A673 (cell line): ENCODE measurements around the gene CD302. TPM values are rescaled to one million over a fixed set of nuclear protein-coding genes. Genes with fewer than 3 reads are reported as not detected.

Source experiments
- BruUV-seq: library from RNA; stranded (reverse); fragments of 400-500 nt; replicated peaks from 2 replicates; lab custom pipeline; 2021; lab: Mats Ljungman, UMichigan
- CTCF ChIA-PET: fragments of 300-600 bp; sonication (Branson Sonifier 250); formaldehyde crosslinking; loops from one replicate; lab custom pipeline; 2022; ENCODE audit warnings: antibody characterized with exemption; lab: Charles Lee
- POLR2A ChIA-PET: fragments of 300-600 bp; sonication (Branson Sonifier 250); formaldehyde crosslinking; loops from one replicate; lab custom pipeline; 2022; ENCODE audit warnings: antibody characterized with exemption; ENCODE audit not compliant: low non-redundant PET; lab: Charles Lee
- DNase-seq: peaks from one replicate; pipeline ENCODE4 v3.0.0-alpha.2; 2015; ENCODE audit warnings: low spot score
- H3K27ac ChIP-seq: fragments of 200-600 bp; sonication (generic); 2 replicates; pipeline ENCODE4 v1.5.1; 2016; ENCODE audit warnings: mixed run types, low read depth, mild to moderate bottlenecking, mixed read lengths, antibody characterized with exemption, low read length; ENCODE audit not compliant: poor library complexity, severe bottlenecking
- H3K27me3 ChIP-seq: fragments of 200-600 bp; sonication (generic); replicated peaks from 2 replicates; pipeline ENCODE4 v1.6.1; 2017; ENCODE audit warnings: mixed run types, low read depth, mild to moderate bottlenecking, mixed read lengths, antibody characterized with exemption, low read length; ENCODE audit not compliant: insufficient read depth, poor library complexity
- H3K36me3 ChIP-seq: fragments of 200-600 bp; sonication (generic); 2 replicates; pipeline ENCODE4 v1.6.1; 2016; ENCODE audit warnings: mixed run types, mild to moderate bottlenecking, mixed read lengths, antibody characterized with exemption, low read length; ENCODE audit not compliant: insufficient read depth, poor library complexity, severe bottlenecking
- H3K4me1 ChIP-seq: fragments of 200-600 bp; sonication (generic); 2 replicates; pipeline ENCODE4 v1.6.1; 2017; ENCODE audit warnings: mixed run types, mild to moderate bottlenecking, mixed read lengths, antibody characterized with exemption, low read length; ENCODE audit not compliant: insufficient read depth, poor library complexity, severe bottlenecking
- H3K4me3 ChIP-seq: fragments of 200-600 bp; sonication (generic); 2 replicates; pipeline ENCODE4 v1.5.1; 2016; ENCODE audit warnings: low read depth, mixed run types, mild to moderate bottlenecking, mixed read lengths, low read length; ENCODE audit not compliant: poor library complexity, severe bottlenecking
- H3K9me3 ChIP-seq: fragments of 200-600 bp; sonication (generic); 2 replicates; pipeline ENCODE4 v1.6.1; 2016; ENCODE audit warnings: mixed run types, low read depth, mild to moderate bottlenecking, mixed read lengths, antibody characterized with exemption, low read length; ENCODE audit not compliant: poor library complexity, severe bottlenecking
- EZH2 ChIP-seq: fragments of 200-600 bp; sonication (generic); IDR thresholded peaks from 2 replicates; pipeline ENCODE4 v1.6.1; 2017; ENCODE audit warnings: borderline replicate concordance, low read depth, mild to moderate bottlenecking, mixed read lengths, antibody characterized with exemption, low read length; ENCODE audit not compliant: poor library complexity, severe bottlenecking
- intact Hi-C: fragments of 100-400 bp; cut with micrococcal nuclease; formaldehyde crosslinking; loops from one replicate; pipeline ENCODE4 v1.10.0; 2022; ENCODE audit not compliant: unreplicated experiment
- total RNA-seq: library from RNA; stranded (reverse); gene quantifications from 2 replicates; pipeline ENCODE4 v1.2.3, GENCODE V29; 2021
- TF ChIP-seq, protein P1 (sequence below): fragments of 300-800, 200-600 bp; sonication (generic); conservative IDR thresholded peaks from 2 replicates; pipeline ENCODE4 v1.5.1; 2017; ENCODE audit warnings: low read depth, mild to moderate bottlenecking, antibody characterized with exemption, low read length, moderate library complexity, mixed read lengths

Gene CD302
- total RNA-seq, 1 experiment from 2014 or later: 0.24 TPM

DNA sequence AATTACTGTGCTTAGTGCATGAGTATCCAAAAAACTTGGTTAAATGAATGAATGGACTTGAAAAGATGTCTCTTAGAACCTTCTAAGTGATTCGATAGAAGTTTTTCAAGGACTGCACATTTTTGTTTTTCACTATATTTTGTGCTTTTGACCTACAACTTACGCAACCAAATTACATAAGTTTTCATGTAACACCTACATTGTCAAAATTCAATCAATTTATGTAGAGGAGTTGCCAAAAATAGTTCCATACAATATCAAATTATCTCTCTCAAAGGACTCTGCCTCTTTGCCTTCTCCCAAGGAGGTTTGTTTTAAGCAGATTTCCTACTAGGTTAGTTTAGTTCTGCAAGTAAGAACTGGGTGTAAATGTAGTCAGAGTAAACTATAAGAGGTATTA lies 75.4 kb downstream of the CD302 start:
- Histone ChIP-seq H3K4me1 (no peaks in the 10 kb centered on the region), H3K9me3 (peaks cover 7% of the 10 kb centered on the region), H3K4me3 (no peak overlapping the region), H3K27me3 (no peaks in the 10 kb centered on the region), H3K27ac (no peak overlapping the region), H3K36me3 (peaks cover 64% of the 10 kb centered on the region)
- ChIA-PET CTCF (no interaction called here), POLR2A (no interaction called here)
- DNase-seq: no peak
- TF ChIP-seq, protein P1, sequence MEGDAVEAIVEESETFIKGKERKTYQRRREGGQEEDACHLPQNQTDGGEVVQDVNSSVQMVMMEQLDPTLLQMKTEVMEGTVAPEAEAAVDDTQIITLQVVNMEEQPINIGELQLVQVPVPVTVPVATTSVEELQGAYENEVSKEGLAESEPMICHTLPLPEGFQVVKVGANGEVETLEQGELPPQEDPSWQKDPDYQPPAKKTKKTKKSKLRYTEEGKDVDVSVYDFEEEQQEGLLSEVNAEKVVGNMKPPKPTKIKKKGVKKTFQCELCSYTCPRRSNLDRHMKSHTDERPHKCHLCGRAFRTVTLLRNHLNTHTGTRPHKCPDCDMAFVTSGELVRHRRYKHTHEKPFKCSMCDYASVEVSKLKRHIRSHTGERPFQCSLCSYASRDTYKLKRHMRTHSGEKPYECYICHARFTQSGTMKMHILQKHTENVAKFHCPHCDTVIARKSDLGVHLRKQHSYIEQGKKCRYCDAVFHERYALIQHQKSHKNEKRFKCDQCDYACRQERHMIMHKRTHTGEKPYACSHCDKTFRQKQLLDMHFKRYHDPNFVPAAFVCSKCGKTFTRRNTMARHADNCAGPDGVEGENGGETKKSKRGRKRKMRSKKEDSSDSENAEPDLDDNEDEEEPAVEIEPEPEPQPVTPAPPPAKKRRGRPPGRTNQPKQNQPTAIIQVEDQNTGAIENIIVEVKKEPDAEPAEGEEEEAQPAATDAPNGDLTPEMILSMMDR: no peak
- TF ChIP-seq EZH2: no peak
- intact Hi-C loops: no loop called here
- BruUV-seq: no TSS peak

DNA sequence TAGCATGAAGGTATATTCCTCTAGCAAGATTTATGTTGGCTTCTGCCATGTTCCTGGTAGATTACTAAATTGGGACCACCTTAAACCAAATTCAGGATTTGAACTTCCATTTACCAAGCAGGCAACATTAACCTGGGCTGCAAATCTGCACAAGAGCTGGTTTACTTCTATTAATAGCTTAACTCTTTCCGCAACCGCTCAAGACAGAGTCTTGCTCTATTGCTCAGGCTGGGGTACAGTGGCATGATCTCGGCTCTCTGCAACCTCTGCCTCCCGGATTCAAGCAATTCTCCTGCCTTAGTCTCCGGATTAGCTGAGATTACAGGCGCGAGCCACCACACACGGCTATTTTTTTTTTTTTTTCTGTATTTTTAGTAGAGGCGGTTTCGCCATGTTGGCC lies 77.3 kb downstream of the CD302 start:
- Histone ChIP-seq H3K27ac (no peak overlapping the region), H3K9me3 (peaks cover 7% of the 10 kb centered on the region), H3K4me3 (no peak overlapping the region), H3K4me1 (no peaks in the 10 kb centered on the region), H3K27me3 (no peaks in the 10 kb centered on the region), H3K36me3 (peaks cover 76% of the 10 kb centered on the region)
- ChIA-PET CTCF (no interaction called here), POLR2A (no interaction called here)
- DNase-seq: no peak
- TF ChIP-seq, protein P1: no peak
- no peak for TF ChIP-seq EZH2
- no TSS peak for BruUV-seq
- intact Hi-C loops: no loop called here

Other genes starting within 250 kb of the CD302 start
- gene BAZ2B, start 181.7 kb downstream of the CD302 start, total RNA-seq: 47.6 and 52.4 TPM in 2 replicates
- gene MARCHF7, start 85.7 kb downstream of the CD302 start, total RNA-seq: 94.9 and 99.9 TPM in 2 replicates
- 0.11 TPM in 1 of 2 replicates, not detected in the other for gene LY75, start 106.5 kb upstream of the CD302 start, total RNA-seq